HFF-Myc (cell line): ENCODE data around the gene LILRB1.
"Not testable (repeated sequence)": the region's sequence is repeated elsewhere in the genome, so short reads cannot be mapped to it uniquely, and the experiment has no call there.

ENCODE experiments used
- DNase-seq: peaks from one replicate; pipeline ENCODE4 v3.0.0-alpha.2; 2011; ENCODE audit warnings: low read depth; ENCODE audit errors: extremely low read depth
- H3K4me3 ChIP-seq: replicated peaks from 2 replicates; pipeline ENCODE4 v1.5.1; 2011; ENCODE audit warnings: low read depth, mild to moderate bottlenecking, control low read depth, low read length
- TF ChIP-seq, protein P1 (sequence below): IDR thresholded peaks from 2 replicates; pipeline ENCODE4 v1.5.1; 2012; ENCODE audit warnings: mild to moderate bottlenecking, low read depth, low read length, control low read depth; ENCODE audit errors: missing control alignments

Gene LILRB1

DNA sequence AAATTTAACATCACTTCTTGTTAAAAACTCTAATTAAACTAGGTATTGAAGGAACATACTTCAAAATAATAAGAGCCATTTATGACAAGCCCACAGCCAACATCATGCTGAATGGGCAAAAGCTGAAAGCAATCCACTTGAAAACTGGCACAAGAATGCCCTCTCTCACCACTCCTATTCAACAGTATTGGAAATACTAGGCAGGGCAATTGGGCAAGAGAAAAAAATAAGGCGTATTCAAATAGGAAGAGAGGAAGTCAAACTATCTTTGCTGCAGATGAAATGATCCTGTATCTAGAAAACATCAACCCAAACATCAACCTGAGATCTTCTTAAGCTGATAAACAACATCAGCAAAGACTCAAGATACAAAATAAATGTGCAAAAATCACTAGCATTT, 15.6 kb upstream of the LILRB1 start:
- TF ChIP-seq, protein P1, sequence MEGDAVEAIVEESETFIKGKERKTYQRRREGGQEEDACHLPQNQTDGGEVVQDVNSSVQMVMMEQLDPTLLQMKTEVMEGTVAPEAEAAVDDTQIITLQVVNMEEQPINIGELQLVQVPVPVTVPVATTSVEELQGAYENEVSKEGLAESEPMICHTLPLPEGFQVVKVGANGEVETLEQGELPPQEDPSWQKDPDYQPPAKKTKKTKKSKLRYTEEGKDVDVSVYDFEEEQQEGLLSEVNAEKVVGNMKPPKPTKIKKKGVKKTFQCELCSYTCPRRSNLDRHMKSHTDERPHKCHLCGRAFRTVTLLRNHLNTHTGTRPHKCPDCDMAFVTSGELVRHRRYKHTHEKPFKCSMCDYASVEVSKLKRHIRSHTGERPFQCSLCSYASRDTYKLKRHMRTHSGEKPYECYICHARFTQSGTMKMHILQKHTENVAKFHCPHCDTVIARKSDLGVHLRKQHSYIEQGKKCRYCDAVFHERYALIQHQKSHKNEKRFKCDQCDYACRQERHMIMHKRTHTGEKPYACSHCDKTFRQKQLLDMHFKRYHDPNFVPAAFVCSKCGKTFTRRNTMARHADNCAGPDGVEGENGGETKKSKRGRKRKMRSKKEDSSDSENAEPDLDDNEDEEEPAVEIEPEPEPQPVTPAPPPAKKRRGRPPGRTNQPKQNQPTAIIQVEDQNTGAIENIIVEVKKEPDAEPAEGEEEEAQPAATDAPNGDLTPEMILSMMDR, result no peak
- no peak for DNase-seq
- no peak overlapping the region for H3K4me3 ChIP-seq

DNA sequence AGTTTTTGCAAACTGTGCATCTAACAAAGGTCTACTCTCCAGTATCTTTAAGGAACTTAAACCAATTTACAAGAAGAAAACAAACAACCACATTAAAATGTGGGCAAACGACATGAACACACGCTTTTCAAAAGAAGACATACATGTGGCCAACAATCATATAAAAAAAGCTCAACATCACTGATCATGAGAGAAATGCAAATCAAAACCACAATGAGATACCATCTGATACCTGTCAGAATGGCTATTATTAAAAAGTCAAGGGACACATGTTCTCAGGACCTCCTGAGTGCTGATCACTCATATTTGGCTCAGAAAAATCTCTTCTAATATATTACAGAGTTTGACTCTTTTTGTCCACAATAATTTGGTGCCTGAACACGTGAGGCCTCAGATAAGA, 14.2 kb upstream of the LILRB1 start:
- no peak overlapping the region for H3K4me3 ChIP-seq

DNA sequence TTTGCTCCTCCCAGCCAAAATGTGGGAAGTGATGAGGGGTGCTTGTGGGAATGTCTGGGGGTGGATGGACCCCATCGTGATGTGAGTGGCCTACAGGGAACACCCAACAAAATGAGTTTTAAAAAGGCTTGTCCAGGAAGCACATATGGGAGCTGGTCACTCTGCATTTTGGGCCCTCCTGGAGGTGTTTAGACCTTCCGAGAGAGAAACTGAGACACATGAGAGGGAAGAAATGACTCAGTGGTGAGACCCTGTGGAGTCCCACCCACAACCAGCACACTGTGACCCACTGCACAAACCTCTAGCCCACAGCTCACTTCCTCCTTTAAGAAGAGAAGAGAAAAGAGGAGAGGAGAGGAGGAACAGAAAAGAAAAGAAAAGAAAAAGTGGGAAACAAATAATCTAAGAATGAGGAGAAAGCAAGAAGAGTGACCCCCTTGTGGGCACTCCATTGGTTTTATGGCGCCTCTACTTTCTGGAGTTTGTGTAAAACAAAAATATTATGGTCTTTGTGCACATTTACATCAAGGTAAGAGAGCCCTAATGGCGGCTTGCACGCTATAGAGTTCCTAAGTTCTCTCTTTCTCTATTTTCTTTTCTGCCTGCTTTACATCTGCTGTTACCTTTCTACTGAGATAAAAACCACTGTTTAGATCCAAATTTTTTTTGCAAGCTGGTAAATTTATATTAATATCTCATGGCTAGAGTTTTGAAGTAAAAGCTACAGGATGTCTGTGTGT, 13.3 kb upstream of the LILRB1 start:
- H3K4me3 ChIP-seq, result no peak overlapping the region
- DNase-seq, result no peak
- TF ChIP-seq, protein P1, result no peak

More for the DNA sequence above, 14.2 kb upstream of the LILRB1 start:
- TF ChIP-seq, protein P1, result no peak
- no peak for DNase-seq

DNA sequence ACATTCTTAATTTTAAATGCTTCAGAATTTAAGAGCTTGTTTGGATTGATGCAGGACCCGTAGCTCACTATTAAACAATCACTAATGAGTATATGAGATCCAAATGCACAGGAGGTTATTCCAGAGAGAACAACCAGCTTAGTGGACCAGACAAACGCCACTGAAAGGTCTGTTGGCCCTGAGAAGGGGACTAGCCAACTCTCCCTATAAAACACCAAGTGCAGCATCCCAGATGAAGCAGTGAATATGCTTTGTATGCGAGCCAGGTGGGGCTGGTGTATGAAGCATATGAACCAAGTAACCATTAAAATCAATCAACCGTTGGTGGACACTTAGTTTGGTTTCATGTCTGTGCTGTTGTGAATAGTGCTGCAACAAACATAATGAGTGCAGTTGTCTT, 9.8 kb upstream of the LILRB1 start:
- no peak for DNase-seq
- TF ChIP-seq, protein P1, result no peak
- H3K4me3 ChIP-seq, result no peak overlapping the region

DNA sequence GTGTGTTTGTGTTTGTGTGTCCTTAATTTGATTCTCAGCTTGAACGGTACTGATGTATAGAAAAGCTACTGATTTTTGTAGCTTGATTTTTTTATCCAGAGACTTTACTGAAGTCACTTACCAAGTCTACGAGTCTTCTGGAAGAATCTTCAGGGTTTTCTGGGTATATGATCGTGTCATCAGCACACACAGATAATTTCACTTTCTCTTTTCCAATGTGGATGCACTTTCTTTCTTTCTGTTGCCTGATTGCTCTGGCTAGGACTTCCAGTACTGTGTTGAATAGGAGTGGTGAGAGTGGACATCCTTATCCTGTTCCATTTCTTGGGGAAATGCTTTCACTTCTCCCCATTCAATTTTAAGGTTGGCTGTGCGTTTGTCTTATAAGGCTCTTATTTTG, 7.9 kb upstream of the LILRB1 start:
- H3K4me3 ChIP-seq, result no peak overlapping the region
- DNase-seq, result no peak

DNA sequence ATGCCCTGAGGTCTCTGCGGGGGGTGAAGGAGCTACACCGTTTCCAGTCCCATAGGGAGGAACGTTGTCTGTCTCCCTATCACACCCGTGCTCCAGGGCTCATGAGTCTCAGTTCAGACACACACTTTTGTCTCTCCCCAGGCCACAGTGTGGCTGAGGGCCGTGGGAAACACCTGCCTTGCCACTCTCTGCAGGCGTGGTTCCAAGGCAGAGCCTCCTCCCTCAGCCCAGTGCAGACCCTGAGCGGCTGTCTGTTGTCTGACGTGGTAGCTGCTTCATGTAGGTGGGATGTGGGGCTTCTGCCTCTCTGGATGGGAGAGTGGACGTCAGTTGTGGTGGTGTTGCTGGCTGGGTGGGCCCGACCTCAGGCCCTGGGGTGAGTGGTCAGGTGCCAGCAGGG, 6.0 kb upstream of the LILRB1 start:
- not testable (repeated sequence) for DNase-seq, H3K4me3 ChIP-seq

More for the DNA sequence above, 7.9 kb upstream of the LILRB1 start:
- TF ChIP-seq, protein P1, result no peak

DNA sequence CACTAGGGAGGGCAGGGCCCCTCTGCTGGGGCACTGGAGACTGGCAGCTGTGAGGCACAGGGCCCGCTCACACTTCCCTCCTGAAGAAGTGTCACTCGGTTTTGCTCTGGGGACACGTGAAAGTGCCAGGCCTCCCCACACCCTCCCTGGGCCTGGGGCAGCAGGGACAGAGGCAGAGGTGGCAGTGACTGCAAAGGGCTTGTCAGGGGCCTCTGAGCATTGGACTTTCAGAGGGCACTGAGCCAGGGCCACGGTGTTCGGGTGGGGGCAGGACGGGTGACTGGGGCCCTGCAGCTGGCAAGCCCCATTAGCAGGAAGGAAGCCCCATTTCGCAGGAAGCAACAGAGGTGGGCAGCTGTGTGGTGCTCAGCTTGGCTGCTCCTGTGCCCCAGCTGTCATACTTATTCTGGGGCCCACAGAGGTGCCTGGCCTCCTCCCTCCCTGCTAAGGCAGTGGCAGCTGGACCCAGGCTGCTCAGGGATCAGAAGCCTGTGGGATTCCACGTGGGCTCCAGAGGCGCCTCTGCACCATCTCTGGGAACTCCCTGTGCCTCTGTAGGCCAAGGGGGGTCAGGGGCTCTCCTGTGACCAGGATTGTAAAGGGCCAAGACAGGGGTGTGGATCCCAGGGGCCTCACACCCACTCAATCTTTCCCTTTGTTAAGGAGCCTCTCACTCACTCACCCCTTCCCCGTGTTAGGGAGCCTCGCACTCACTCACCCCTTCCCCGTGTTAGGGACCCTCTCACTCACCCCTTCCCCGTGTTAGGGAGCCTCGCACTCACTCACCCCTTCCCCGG, 5.2 kb upstream of the LILRB1 start:
- H3K4me3 ChIP-seq, DNase-seq: not testable (repeated sequence)
